ENCODE measurements around the gene SLC25A5.

Gene SLC25A5

GRCh38 chrX:119423631-119424030 lies 44.6 kb upstream of the SLC25A5 start:
- Histone ChIP-seq H3K36me3 (replicated peaks in 1 of 2; ENCODE audit: control insufficient read depth in 2 of 2, insufficient read depth in 2 of 2, low read length in 2 of 2) (no peaks in the 10 kb centered on the region), H2BK12ac (ENCODE audit: low read length) (no peak overlapping the region), H3K27me3 (ENCODE audit: control insufficient read depth in 3 of 3, insufficient read depth in 3 of 3, low read depth in 1 of 3, low read length in 3 of 3) (no peaks in the 10 kb centered on the region), H3K23ac (ENCODE audit: low read depth, low read length, poor library complexity) (no peak overlapping the region), H4K8ac (ENCODE audit: low read depth, low read length) (no peak overlapping the region), H3K18ac (ENCODE audit: low read length) (no peak overlapping the region), H2AK5ac (ENCODE audit: low read depth, low read length) (no peak overlapping the region), H3K14ac (ENCODE audit: low read length) (no peak overlapping the region), H3K27ac (replicated peaks; ENCODE audit: low read length) (no peak overlapping the region), H3K79me1 (ENCODE audit: low read depth, low read length) (no peaks in the 10 kb centered on the region), H3K9me3 (replicated peaks in 1 of 2; ENCODE audit: control insufficient read depth in 2 of 2, insufficient read depth in 1 of 2, low read depth in 1 of 2, low read length in 2 of 2) (no peaks in the 10 kb centered on the region), H3K4me3 (ENCODE audit: low read length in 2 of 2) (no peak overlapping the region), H4K91ac (ENCODE audit: low read depth, low read length, poor library complexity) (no peak overlapping the region), H2AFZ (ENCODE audit: low read length) (no peak overlapping the region), H2BK15ac (ENCODE audit: low read length) (no peak overlapping the region), H3K4me2 (ENCODE audit: insufficient read depth, low read length, poor library complexity, severe bottlenecking) (no peak overlapping the region), H2BK5ac (ENCODE audit: low read length) (no peak overlapping the region), H3K4me1 (ENCODE audit: control insufficient read depth in 2 of 2, insufficient read depth in 1 of 2, low read depth in 1 of 2, low read length in 2 of 2) (peaks cover 0 to 3% of the 10 kb centered on the region in 2 donors), H2BK120ac (ENCODE audit: low read depth, low read length) (no peak overlapping the region), H3K4ac (ENCODE audit: low read length) (no peak overlapping the region), H3K9ac (ENCODE audit: low read depth, low read length, poor library complexity) (no peak overlapping the region)
- DNase-seq (ENCODE audit: low spot score), result no peak
- WGBS, 2 donors (ENCODE audit: extremely low coverage in 2 of 2, insufficient read length in 2 of 2, insufficient replicate concordance in 1 of 2), result no CpG with 5 or more reads among the region's 14 CpGs

GRCh38 chrX:119424999-119425398 lies 43.2 kb upstream of the SLC25A5 start:
- Histone ChIP-seq H2BK12ac (ENCODE audit: low read length) (no peak overlapping the region), H3K36me3 (replicated peaks in 1 of 2; ENCODE audit: control insufficient read depth in 2 of 2, insufficient read depth in 2 of 2, low read length in 2 of 2) (no peaks in the 10 kb centered on the region), H4K91ac (ENCODE audit: low read depth, low read length, poor library complexity) (no peak overlapping the region), H3K23ac (ENCODE audit: low read depth, low read length, poor library complexity) (no peak overlapping the region), H3K4ac (ENCODE audit: low read length) (no peak overlapping the region), H3K18ac (ENCODE audit: low read length) (no peak overlapping the region), H3K4me3 (ENCODE audit: low read length in 2 of 2) (no peak overlapping the region), H3K27me3 (ENCODE audit: control insufficient read depth in 3 of 3, insufficient read depth in 3 of 3, low read depth in 1 of 3, low read length in 3 of 3) (no peaks in the 10 kb centered on the region), H2BK120ac (ENCODE audit: low read depth, low read length) (no peak overlapping the region), H3K4me2 (ENCODE audit: insufficient read depth, low read length, poor library complexity, severe bottlenecking) (no peak overlapping the region), H2BK5ac (ENCODE audit: low read length) (no peak overlapping the region), H3K14ac (ENCODE audit: low read length) (no peak overlapping the region), H2AK5ac (ENCODE audit: low read depth, low read length) (no peak overlapping the region), H3K9me3 (replicated peaks in 1 of 2; ENCODE audit: control insufficient read depth in 2 of 2, insufficient read depth in 1 of 2, low read depth in 1 of 2, low read length in 2 of 2) (no peaks in the 10 kb centered on the region), H3K4me1 (ENCODE audit: control insufficient read depth in 2 of 2, insufficient read depth in 1 of 2, low read depth in 1 of 2, low read length in 2 of 2) (peaks cover 0 to 3% of the 10 kb centered on the region in 2 donors), H3K27ac (replicated peaks; ENCODE audit: low read length) (no peak overlapping the region), H3K79me1 (ENCODE audit: low read depth, low read length) (no peaks in the 10 kb centered on the region), H2BK15ac (ENCODE audit: low read length) (no peak overlapping the region), H2AFZ (ENCODE audit: low read length) (no peak overlapping the region), H3K9ac (ENCODE audit: low read depth, low read length, poor library complexity) (no peak overlapping the region), H4K8ac (ENCODE audit: low read depth, low read length) (no peak overlapping the region)
- no peak for DNase-seq (ENCODE audit: low spot score)
- WGBS, 2 donors (ENCODE audit: extremely low coverage in 2 of 2, insufficient read length in 2 of 2, insufficient replicate concordance in 1 of 2), result no CpG with 5 or more reads among the region's 6 CpGs

GRCh38 chrX:119427024-119427794 lies 41.0 kb upstream of the SLC25A5 start:
- peaks cover 0 to 3% of the 10 kb centered on the region in 2 donors for H3K4me1 ChIP-seq (ENCODE audit: control insufficient read depth in 2 of 2, insufficient read depth in 1 of 2, low read depth in 1 of 2, low read length in 2 of 2)
- H2BK5ac ChIP-seq (ENCODE audit: low read length), result no peak overlapping the region
- H4K91ac ChIP-seq (ENCODE audit: low read depth, low read length, poor library complexity), result no peak overlapping the region
- H3K18ac ChIP-seq (ENCODE audit: low read length), result no peak overlapping the region
- WGBS, 2 donors (ENCODE audit: extremely low coverage in 2 of 2, insufficient read length in 2 of 2, insufficient replicate concordance in 1 of 2), result no CpG with 5 or more reads among the region's 9 CpGs
- H3K14ac ChIP-seq (ENCODE audit: low read length), result no peak overlapping the region
- H4K8ac ChIP-seq (ENCODE audit: low read depth, low read length), result no peak overlapping the region
- no peak overlapping the region for H2BK12ac ChIP-seq (ENCODE audit: low read length)
- no peak overlapping the region for H3K9ac ChIP-seq (ENCODE audit: low read depth, low read length, poor library complexity)
- H3K23ac ChIP-seq (ENCODE audit: low read depth, low read length, poor library complexity), result no peak overlapping the region
- no peak overlapping the region for H2BK120ac ChIP-seq (ENCODE audit: low read depth, low read length)
- peak overlapping the region; percentile 11 for H3K27ac ChIP-seq (replicated peaks; ENCODE audit: low read length)
- H3K79me1 ChIP-seq (ENCODE audit: low read depth, low read length), result no peaks in the 10 kb centered on the region
- no peaks in the 10 kb centered on the region for H3K9me3 ChIP-seq (replicated peaks in 1 of 2; ENCODE audit: control insufficient read depth in 2 of 2, insufficient read depth in 1 of 2, low read depth in 1 of 2, low read length in 2 of 2)
- H3K36me3 ChIP-seq (replicated peaks in 1 of 2; ENCODE audit: control insufficient read depth in 2 of 2, insufficient read depth in 2 of 2, low read length in 2 of 2), result no peaks in the 10 kb centered on the region
- DNase-seq (ENCODE audit: low spot score), result no peak
- no peaks in the 10 kb centered on the region for H3K27me3 ChIP-seq (ENCODE audit: control insufficient read depth in 3 of 3, insufficient read depth in 3 of 3, low read depth in 1 of 3, low read length in 3 of 3)
- H2AK5ac ChIP-seq (ENCODE audit: low read depth, low read length), result no peak overlapping the region
- H3K4ac ChIP-seq (ENCODE audit: low read length), result no peak overlapping the region
- no peak overlapping the region for H3K4me3 ChIP-seq (ENCODE audit: low read length in 2 of 2)
- no peak overlapping the region for H2BK15ac ChIP-seq (ENCODE audit: low read length)
- H2AFZ ChIP-seq (ENCODE audit: low read length), result peak overlapping the region; percentile 58
- H3K4me2 ChIP-seq (ENCODE audit: insufficient read depth, low read length, poor library complexity, severe bottlenecking), result no peak overlapping the region

GRCh38 chrX:119427795-119428185 lies 40.5 kb upstream of the SLC25A5 start:
- DNase-seq (ENCODE audit: low spot score), result no peak
- H3K4me2 ChIP-seq (ENCODE audit: insufficient read depth, low read length, poor library complexity, severe bottlenecking), result no peak overlapping the region
- no peak overlapping the region for H3K23ac ChIP-seq (ENCODE audit: low read depth, low read length, poor library complexity)
- no CpG with 5 or more reads among the region's 4 CpGs for WGBS, 2 donors (ENCODE audit: extremely low coverage in 2 of 2, insufficient read length in 2 of 2, insufficient replicate concordance in 1 of 2)
- no peaks in the 10 kb centered on the region for H3K9me3 ChIP-seq (replicated peaks in 1 of 2; ENCODE audit: control insufficient read depth in 2 of 2, insufficient read depth in 1 of 2, low read depth in 1 of 2, low read length in 2 of 2)
- peaks cover 0 to 3% of the 10 kb centered on the region in 2 donors for H3K4me1 ChIP-seq (ENCODE audit: control insufficient read depth in 2 of 2, insufficient read depth in 1 of 2, low read depth in 1 of 2, low read length in 2 of 2)
- no peak overlapping the region for H4K91ac ChIP-seq (ENCODE audit: low read depth, low read length, poor library complexity)
- H3K27ac ChIP-seq (replicated peaks; ENCODE audit: low read length), result no peak overlapping the region
- no peak overlapping the region for H2AFZ ChIP-seq (ENCODE audit: low read length)
- no peak overlapping the region for H2BK5ac ChIP-seq (ENCODE audit: low read length)
- H3K36me3 ChIP-seq (replicated peaks in 1 of 2; ENCODE audit: control insufficient read depth in 2 of 2, insufficient read depth in 2 of 2, low read length in 2 of 2), result no peaks in the 10 kb centered on the region
- H2BK15ac ChIP-seq (ENCODE audit: low read length), result no peak overlapping the region
- H2BK120ac ChIP-seq (ENCODE audit: low read depth, low read length), result no peak overlapping the region
- no peak overlapping the region for H3K4ac ChIP-seq (ENCODE audit: low read length)
- no peak overlapping the region for H3K14ac ChIP-seq (ENCODE audit: low read length)
- no peaks in the 10 kb centered on the region for H3K79me1 ChIP-seq (ENCODE audit: low read depth, low read length)
- H3K18ac ChIP-seq (ENCODE audit: low read length), result no peak overlapping the region
- H3K27me3 ChIP-seq (ENCODE audit: control insufficient read depth in 3 of 3, insufficient read depth in 3 of 3, low read depth in 1 of 3, low read length in 3 of 3), result no peaks in the 10 kb centered on the region
- no peak overlapping the region for H4K8ac ChIP-seq (ENCODE audit: low read depth, low read length)
- no peak overlapping the region for H2BK12ac ChIP-seq (ENCODE audit: low read length)
- no peak overlapping the region for H3K9ac ChIP-seq (ENCODE audit: low read depth, low read length, poor library complexity)
- no peak overlapping the region for H2AK5ac ChIP-seq (ENCODE audit: low read depth, low read length)
- no peak overlapping the region for H3K4me3 ChIP-seq (ENCODE audit: low read length in 2 of 2)
